Measurements from ENCODE around the gene WDR37. TPM values are rescaled to one million over a fixed set of nuclear protein-coding genes. Genes with fewer than 3 reads are reported as not detected.
A peak's percentile ranks its signal among the peaks of the same experiment; 100 is the strongest.
"Not testable (repeated sequence)": the region's sequence is repeated elsewhere in the genome, so short reads cannot be mapped to it uniquely, and the experiment has no call there.

WDR37 gene, protein sequence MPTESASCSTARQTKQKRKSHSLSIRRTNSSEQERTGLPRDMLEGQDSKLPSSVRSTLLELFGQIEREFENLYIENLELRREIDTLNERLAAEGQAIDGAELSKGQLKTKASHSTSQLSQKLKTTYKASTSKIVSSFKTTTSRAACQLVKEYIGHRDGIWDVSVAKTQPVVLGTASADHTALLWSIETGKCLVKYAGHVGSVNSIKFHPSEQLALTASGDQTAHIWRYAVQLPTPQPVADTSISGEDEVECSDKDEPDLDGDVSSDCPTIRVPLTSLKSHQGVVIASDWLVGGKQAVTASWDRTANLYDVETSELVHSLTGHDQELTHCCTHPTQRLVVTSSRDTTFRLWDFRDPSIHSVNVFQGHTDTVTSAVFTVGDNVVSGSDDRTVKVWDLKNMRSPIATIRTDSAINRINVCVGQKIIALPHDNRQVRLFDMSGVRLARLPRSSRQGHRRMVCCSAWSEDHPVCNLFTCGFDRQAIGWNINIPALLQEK
- 10 to 100 TPM; 18.6 to 18.7 TPM for total RNA-seq

GRCh38 chr10:1056326-1057105 lies at the start of gene WDR37:
WDR37 (plus strand) TSS chr10:1056385; CDS start chr10:1072156, 15,771 bp downstream.
- Histone ChIP-seq H3K9me3 (no peaks in the 10 kb centered on the region), H3K9ac (ENCODE audit: low read depth in 2 of 2, low read length in 2 of 2) (peak within 1 kb of the TSS; percentile 76 to 99), H3K27me3 (no peaks in the 10 kb centered on the region), H3K27ac (peak within 1 kb of the TSS; percentile 99), H3K4me3 (peak within 1 kb of the TSS; percentile 95), H3K4me1 (peaks cover 14% of the 10 kb centered on the region), H3K36me3 (no peaks in the 10 kb centered on the region)
- DNase-seq, result peak; percentile 92
- intact Hi-C loops (cut with DNase I), result loop anchor here (10.0 kb wide), 1 partner anchor 122 kb away; the partner anchor contains the start of gene LARP4B
- TF ChIP-seq CTCF (IDR thresholded peaks at IDR 0.05), result no peak

GRCh38 chr10:1006573-1006972 lies 49.6 kb upstream of the WDR37 start:
- no peak for TF ChIP-seq CTCF (IDR thresholded peaks at IDR 0.05)
- no peak overlapping the region for H3K27ac ChIP-seq
- DNase-seq, result no peak
- H3K9me3 ChIP-seq, result no peaks in the 10 kb centered on the region
- intact Hi-C loops (cut with DNase I), result no loop called here
- H3K36me3 ChIP-seq, result peaks cover 13% of the 10 kb centered on the region
- no peaks in the 10 kb centered on the region for H3K4me1 ChIP-seq
- no peak overlapping the region for H3K4me3 ChIP-seq
- H3K9ac ChIP-seq (ENCODE audit: low read depth in 2 of 2, low read length in 2 of 2), result no peak overlapping the region
- H3K27me3 ChIP-seq, result no peaks in the 10 kb centered on the region

DNA sequence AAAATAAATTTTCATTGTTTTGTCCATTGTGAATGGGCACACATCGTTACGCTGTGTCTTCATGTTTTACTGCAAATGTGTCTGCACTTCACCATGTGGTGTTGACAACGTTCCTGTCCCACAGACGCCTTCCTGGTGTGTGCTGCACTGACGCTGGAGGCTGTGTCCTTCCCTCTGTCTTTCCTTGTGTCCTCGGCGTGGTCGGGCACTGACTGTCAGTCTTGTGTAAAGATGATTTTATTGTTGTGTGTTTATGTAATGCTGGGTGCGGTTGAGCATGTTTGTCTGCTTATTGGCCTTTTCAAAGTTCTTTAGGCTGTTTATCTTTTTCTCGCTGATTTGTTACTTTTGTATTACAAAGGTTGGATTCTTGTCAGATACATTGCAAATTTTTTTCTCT lies 48.6 kb upstream of the WDR37 start:
- H3K9ac ChIP-seq (ENCODE audit: low read depth in 2 of 2, low read length in 2 of 2), result no peak overlapping the region
- peaks cover 19% of the 10 kb centered on the region for H3K36me3 ChIP-seq
- no peak for DNase-seq
- no peak for TF ChIP-seq CTCF (IDR thresholded peaks at IDR 0.05)
- H3K27me3 ChIP-seq, result no peaks in the 10 kb centered on the region
- no peaks in the 10 kb centered on the region for H3K9me3 ChIP-seq
- H3K27ac ChIP-seq, result no peak overlapping the region
- H3K4me3 ChIP-seq, result no peak overlapping the region
- H3K4me1 ChIP-seq, result no peaks in the 10 kb centered on the region
- intact Hi-C loops (cut with DNase I), result no loop called here

DNA sequence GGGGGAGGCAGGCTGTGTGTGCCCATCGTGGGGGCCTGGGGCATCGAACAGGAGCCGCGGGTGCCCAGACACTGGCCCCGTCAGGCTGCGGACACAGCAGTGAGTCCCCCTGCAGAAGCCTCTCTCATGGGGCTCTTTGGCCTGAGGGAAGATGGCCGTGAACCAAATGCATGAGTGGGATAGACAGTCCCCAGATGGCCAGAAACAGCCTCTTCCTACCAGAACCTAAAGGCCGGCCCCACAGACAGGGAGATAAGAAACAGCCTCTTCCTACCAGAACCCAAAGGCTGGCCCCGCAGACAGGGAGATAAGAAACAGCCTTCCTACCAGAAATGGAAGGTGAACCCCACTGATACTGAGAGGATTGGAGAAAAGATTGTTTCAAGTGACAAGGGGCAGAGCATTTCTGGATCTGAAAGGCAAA lies 47.1 kb upstream of the WDR37 start:
- Histone ChIP-seq H3K27me3 (no peaks in the 10 kb centered on the region), H3K4me1 (no peaks in the 10 kb centered on the region), H3K36me3 (peaks cover 17% of the 10 kb centered on the region), H3K9me3 (no peaks in the 10 kb centered on the region), H3K4me3 (no peak overlapping the region), H3K27ac (no peak overlapping the region), H3K9ac (ENCODE audit: low read depth in 2 of 2, low read length in 2 of 2) (no peak overlapping the region)
- no peak for DNase-seq
- no peak for TF ChIP-seq CTCF (IDR thresholded peaks at IDR 0.05)
- intact Hi-C loops (cut with DNase I), result no loop called here

GRCh38 chr10:1009947-1010346 lies 46.2 kb upstream of the WDR37 start:
- H3K4me1 ChIP-seq; H3K27me3 ChIP-seq; H3K27ac ChIP-seq; intact Hi-C loops (cut with DNase I); H3K9ac ChIP-seq (ENCODE audit: low read depth in 2 of 2, low read length in 2 of 2); H3K9me3 ChIP-seq; H3K4me3 ChIP-seq; H3K36me3 ChIP-seq; DNase-seq: not testable (repeated sequence)
